ENCODE data around the gene CTU2. TPM values are rescaled to one million over a fixed set of nuclear protein-coding genes. Genes with fewer than 3 reads are reported as not detected.

CTU2 gene
- total and polyA plus RNA-seq, 7 donors: 6.1 to 16.3 (median 10.5) TPM

DNA sequence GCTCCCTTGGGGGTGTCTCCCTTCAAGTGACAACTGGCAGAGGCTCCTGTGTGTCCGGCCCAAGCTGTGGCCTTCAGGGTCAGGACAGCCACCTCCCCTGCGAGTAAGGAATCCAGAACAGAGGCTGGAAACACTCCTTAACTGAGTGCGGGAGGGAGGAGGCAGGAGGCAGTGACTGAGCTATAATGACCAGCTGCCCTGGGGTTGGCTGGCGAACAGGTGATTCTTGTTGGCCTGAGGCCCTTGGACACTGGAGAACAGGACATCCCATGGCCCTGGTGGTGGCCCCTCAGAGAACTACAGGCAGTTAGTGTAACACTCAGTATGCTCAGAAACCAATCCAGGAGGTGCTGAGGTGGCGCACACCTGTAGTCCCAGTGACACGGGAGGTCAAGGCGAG is 10.6 kb upstream of the CTU2 start:
- Histone ChIP-seq H3K9me3 (no peaks in the 10 kb centered on the region), H3K36me3 (peaks cover 9 to 50% (median 31%) of the 10 kb centered on the region in 4 donors), H3K27me3 (peaks cover 0 to 13% (median 8%) of the 10 kb centered on the region in 3 donors), H3K4me3 (no peak overlapping the region), H3K27ac (no peak overlapping the region), H3K4me1 (peaks cover 0 to 6% (median 0%) of the 10 kb centered on the region in 4 donors)
- no peak for DNase-seq
- TF ChIP-seq, protein P1, sequence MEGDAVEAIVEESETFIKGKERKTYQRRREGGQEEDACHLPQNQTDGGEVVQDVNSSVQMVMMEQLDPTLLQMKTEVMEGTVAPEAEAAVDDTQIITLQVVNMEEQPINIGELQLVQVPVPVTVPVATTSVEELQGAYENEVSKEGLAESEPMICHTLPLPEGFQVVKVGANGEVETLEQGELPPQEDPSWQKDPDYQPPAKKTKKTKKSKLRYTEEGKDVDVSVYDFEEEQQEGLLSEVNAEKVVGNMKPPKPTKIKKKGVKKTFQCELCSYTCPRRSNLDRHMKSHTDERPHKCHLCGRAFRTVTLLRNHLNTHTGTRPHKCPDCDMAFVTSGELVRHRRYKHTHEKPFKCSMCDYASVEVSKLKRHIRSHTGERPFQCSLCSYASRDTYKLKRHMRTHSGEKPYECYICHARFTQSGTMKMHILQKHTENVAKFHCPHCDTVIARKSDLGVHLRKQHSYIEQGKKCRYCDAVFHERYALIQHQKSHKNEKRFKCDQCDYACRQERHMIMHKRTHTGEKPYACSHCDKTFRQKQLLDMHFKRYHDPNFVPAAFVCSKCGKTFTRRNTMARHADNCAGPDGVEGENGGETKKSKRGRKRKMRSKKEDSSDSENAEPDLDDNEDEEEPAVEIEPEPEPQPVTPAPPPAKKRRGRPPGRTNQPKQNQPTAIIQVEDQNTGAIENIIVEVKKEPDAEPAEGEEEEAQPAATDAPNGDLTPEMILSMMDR (IDR thresholded peaks at IDR 0.05): no peak
- no peak for TF ChIP-seq POLR2A (IDR thresholded peaks at IDR 0.05)
- TF ChIP-seq EP300 (IDR thresholded peaks at IDR 0.05): no peak
- no peak for TF ChIP-seq POLR2AphosphoS5 (IDR thresholded peaks at IDR 0.05)
- 92 to 97% methylated on average over 7 of the region's 7 CpGs for WGBS, 2 donors
- intact Hi-C loops (cut with DNase I): no loop called here

DNA sequence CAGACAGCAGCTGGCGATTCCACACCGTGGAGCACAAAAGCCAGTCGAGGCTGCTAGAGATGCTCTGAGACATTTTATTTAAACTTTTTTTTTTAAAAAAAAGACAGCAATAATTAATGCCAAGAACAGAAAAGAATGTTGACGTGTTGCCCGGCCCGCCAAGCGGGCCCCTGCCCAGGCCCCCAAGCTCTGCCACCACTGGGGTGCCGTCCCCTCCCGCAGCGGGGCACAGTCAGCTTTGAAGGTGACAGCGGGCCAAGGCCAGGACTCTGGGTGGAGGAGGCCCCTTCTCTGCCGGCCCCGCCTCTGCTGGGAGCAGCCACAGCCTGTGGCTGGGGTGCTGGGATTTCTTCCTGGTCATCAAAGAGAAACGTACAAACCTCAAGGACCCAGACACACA is 9.9 kb upstream of the CTU2 start:
- TF ChIP-seq POLR2A (IDR thresholded peaks at IDR 0.05): no peak
- peaks cover 0 to 6% (median 2%) of the 10 kb centered on the region in 3 donors for H3K27me3 ChIP-seq
- H3K36me3 ChIP-seq: peaks cover 9 to 52% (median 31%) of the 10 kb centered on the region in 4 donors
- intact Hi-C loops (cut with DNase I): no loop called here
- no peaks in the 10 kb centered on the region for H3K9me3 ChIP-seq
- peaks cover 0 to 10% (median 2%) of the 10 kb centered on the region in 4 donors for H3K4me1 ChIP-seq
- no peak for DNase-seq
- no peak overlapping the region for H3K4me3 ChIP-seq
- 87 to 89% methylated on average over 14 of the region's 14 CpGs for WGBS, 2 donors
- H3K27ac ChIP-seq: no peak overlapping the region

DNA sequence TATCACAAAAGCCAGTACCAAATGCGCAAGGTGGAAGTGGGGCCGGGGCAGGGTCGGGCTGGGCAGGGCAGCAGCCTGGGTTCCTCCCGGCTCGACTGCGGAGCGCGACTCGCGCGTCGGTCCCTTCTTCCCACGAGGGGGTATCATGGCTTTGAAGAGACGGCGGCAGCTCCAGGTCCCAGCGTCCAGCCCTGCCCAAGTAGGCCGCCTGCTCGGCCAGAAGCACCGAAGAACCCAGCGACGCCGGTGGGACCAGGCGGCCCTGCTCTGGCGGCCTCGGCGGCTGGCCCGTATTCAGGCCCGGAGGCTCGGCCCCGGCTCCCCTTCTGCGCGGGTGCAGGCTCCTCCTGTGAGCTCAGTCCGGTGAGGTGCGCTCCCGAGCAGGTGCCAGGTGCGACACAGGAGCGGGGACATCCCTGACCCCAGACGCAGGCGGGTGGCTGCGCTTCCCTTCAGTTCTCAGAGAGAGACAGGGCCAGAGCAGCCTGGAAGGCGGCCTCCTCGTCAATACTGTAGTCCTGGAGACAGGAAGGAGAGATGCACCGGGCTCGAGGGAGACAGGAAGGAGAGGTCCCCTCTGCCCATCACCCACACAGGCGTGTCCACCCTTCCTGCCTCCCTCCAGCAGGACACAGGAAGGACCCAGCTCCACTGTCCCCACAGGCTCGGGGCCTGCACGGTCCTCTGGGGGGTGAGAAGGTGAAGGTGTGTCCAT is 9.0 kb upstream of the CTU2 start:
- TF ChIP-seq, protein P1 (IDR thresholded peaks at IDR 0.05): no peak
- TF ChIP-seq POLR2AphosphoS5 (IDR thresholded peaks at IDR 0.05): no peak
- no peak for TF ChIP-seq EP300 (IDR thresholded peaks at IDR 0.05)
- no peak for TF ChIP-seq POLR2A (IDR thresholded peaks at IDR 0.05)
- peaks cover 9 to 53% (median 31%) of the 10 kb centered on the region in 4 donors for H3K36me3 ChIP-seq

DNA sequence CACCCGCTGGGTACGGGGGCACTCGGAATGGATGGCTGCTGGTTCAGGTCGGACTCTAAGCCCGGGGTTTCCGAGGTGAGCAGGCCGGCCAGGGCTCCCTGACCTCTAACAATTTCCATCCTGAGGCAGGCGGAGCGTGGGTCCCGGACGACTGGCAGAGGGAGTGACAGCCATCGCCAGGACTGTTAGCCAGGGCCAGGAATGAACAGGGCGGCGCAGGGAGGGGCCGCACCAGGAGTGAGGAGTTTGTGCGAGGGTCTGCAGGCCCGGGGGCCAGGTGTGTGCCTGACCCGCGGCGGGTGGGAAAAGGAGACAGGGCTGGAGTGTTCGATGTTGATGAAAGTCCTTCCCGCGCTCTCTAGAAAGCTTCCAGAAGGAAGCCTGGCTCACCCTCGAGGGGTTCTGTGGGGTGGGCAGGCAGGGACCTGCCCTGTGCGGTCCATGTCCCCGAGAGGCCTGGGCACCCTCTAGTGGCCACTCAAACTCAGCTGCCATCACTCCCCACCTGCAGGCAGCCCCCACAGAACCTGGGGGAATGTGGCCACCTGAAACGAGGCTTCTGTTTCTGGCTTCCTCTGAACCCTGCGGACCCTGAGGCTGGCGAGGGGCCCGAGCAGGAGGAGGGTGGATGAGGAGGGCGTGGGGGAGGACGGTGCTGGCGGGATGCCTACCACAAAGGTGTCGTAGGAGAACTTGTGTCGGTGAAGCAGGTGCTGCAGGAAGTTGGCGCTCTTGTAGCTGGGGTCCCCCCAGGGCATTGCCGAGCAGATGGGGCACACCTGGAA is 8.3 kb upstream of the CTU2 start:
- Histone ChIP-seq H3K4me1 (peaks cover 0 to 19% (median 4%) of the 10 kb centered on the region in 4 donors), H3K36me3 (peaks cover 9 to 57% (median 31%) of the 10 kb centered on the region in 4 donors), H3K4me3 (no peak overlapping the region), H3K27me3 (no peaks in the 10 kb centered on the region), H3K9me3 (no peaks in the 10 kb centered on the region), H3K27ac (no peak overlapping the region)
- TF ChIP-seq, protein P1 (IDR thresholded peaks at IDR 0.05): no peak
- no peak for TF ChIP-seq POLR2A (IDR thresholded peaks at IDR 0.05)
- TF ChIP-seq EP300 (IDR thresholded peaks at IDR 0.05): no peak
- no peak for TF ChIP-seq POLR2AphosphoS5 (IDR thresholded peaks at IDR 0.05)
- DNase-seq: no peak
- WGBS, 2 donors: 84 to 91% methylated on average over 37 of the region's 37 CpGs
- intact Hi-C loops (cut with DNase I): no loop called here

More for the DNA sequence above, 9.0 kb upstream of the CTU2 start:
- 93 to 95% methylated on average over 47 of the region's 47 CpGs for WGBS, 2 donors
- Histone ChIP-seq H3K4me1 (peaks cover 0 to 18% (median 4%) of the 10 kb centered on the region in 4 donors), H3K27ac (no peak overlapping the region), H3K4me3 (no peak overlapping the region), H3K9me3 (no peaks in the 10 kb centered on the region), H3K27me3 (no peaks in the 10 kb centered on the region)
- intact Hi-C loops (cut with DNase I): no loop called here
- DNase-seq: no peak

DNA sequence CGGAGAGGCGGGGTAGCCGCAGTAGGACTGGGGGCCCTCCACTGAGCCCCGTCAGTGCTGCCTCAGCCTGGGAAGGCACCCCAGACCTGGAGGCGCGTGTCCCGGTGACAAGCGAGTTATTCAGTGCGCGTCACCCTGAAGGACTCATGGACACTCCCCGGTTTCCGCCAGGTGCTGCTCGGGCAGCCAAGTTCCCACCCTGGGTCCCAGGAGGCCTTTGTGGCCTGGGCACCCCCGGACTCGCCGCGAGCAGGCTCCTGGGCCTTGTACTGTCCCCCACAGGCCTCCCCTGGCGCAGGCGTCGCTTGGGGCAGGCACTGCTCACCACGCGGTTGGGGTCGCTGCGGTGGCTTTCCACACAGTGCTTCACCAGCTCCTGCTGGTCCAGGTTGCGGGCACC is 7.7 kb upstream of the CTU2 start:
- DNase-seq: no peak
- Histone ChIP-seq H3K4me3 (no peak overlapping the region), H3K27me3 (no peaks in the 10 kb centered on the region), H3K27ac (no peak overlapping the region), H3K4me1 (peaks cover 0 to 25% (median 4%) of the 10 kb centered on the region in 4 donors), H3K9me3 (no peaks in the 10 kb centered on the region), H3K36me3 (peaks cover 9 to 57% (median 31%) of the 10 kb centered on the region in 4 donors)
- WGBS, 2 donors: 91 to 96% methylated on average over 25 of the region's 25 CpGs
- TF ChIP-seq POLR2AphosphoS5 (IDR thresholded peaks at IDR 0.05): no peak
- no peak for TF ChIP-seq EP300 (IDR thresholded peaks at IDR 0.05)
- no peak for TF ChIP-seq POLR2A (IDR thresholded peaks at IDR 0.05)
- TF ChIP-seq, protein P1 (IDR thresholded peaks at IDR 0.05): no peak
- intact Hi-C loops (cut with DNase I): no loop called here
